Amygdala (tissue), 56 donors: ENCODE measurements around the gene PTPRN2.
"Not testable (repeated sequence)": the region's sequence is repeated elsewhere in the genome, so short reads cannot be mapped to it uniquely, and the experiment has no call there.

ENCODE experiments used
- DNase-seq, 56 donors: peaks; one replicate each; lab custom pipeline; 2025; lab: John Stamatoyannopoulos, UW

The PTPRN2 gene

GRCh38 chr7:157568770-157569584 is 1018.6 kb downstream of the PTPRN2 start:
- DNase-seq: peak in 37 of 56 donors; percentile 7 to 75 (median 43)

GRCh38 chr7:157568106-157568769 is 1019.4 kb downstream of the PTPRN2 start:
- no peak for DNase-seq

- DNase-seq: no peak
Observed at GRCh38 chr7:157567666-157568065, 1020.0 kb downstream of the PTPRN2 start.

DNA sequence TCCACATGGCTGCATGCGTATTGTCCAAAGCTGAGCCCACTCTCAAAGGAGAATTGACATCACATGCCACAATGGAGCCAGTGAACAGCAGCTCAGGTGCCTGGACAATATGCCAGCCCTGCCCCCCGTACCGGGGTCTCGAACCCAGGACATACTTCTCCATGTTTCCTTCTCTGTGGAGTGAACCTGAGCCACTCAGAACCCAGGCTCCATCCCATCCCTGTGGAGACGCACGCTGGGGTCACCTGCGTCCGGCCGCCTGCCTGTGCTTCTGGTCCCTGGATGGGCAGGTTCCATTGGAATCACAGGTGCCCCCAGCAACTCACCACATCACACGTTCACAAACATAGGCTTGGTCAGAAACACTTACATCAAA is 1021.0 kb downstream of the PTPRN2 start:
- DNase-seq: no peak

DNA sequence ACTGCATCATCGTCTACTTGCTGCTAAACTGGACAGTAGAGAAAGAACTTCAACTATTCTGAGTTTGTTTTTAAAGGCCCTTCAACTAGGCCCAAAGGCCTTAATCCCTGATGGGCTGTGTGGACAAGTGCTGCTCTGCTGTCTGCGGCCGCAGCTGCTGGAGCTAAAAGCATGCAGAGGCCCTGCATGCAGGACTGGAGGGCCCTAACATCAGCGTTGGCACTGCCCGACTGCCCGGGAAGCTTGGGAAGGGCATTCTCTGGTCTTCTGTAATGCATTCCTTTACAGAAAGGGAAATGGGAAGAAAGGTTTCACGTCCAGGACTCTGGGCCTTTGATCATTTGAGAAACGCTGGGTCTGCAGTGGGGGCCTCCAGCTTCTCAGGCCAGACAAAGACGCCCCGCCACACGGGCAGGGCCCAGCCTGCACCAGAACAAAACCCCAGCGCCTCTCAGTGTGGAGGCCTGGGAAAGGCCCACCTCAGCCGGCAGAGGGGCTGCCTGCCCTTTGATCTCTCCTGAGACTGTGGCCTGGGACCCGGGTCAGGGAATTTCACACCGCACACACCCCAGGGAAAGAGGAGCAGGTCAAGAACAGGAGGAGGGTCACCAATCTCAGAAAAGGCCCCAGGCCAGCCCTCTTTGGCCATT is 1021.5 kb downstream of the PTPRN2 start:
- no peak for DNase-seq

- DNase-seq: no peak
Observed at GRCh38 chr7:157565201-157565626, 1022.4 kb downstream of the PTPRN2 start.

GRCh38 chr7:157564517-157565177 is 1023.0 kb downstream of the PTPRN2 start:
- DNase-seq: no peak

DNA sequence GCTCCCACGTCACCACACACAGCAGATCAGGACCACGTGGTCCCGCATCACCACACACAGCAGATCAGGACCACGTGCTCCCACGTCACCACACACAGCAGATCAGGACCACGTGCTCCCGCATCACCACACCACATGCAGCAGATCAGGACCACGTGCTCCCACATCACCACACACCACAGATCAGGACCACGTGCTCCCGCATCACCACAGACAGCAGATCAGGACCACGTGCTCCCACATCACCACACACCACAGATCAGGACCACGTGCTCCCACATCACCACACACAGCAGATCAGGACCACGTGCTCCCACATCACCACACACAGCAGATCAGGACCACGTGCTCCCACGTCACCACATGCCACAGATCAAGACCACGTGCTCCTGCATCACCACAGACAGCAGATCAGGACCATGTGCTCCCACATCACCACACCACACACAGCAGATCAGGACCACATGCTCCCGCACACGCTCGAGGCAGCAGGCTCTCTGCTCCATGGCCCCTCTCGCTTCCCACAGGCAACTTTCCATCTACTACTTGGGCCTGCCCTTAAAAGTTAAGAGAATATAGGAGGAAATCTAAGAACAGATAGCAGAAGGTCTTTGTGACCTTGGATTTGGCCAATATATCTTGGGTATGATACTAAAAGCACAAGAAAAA is 1024.0 kb downstream of the PTPRN2 start:
- not testable (repeated sequence) for DNase-seq

GRCh38 chr7:157562522-157563398 is 1024.9 kb downstream of the PTPRN2 start:
- DNase-seq: not testable (repeated sequence)

DNA sequence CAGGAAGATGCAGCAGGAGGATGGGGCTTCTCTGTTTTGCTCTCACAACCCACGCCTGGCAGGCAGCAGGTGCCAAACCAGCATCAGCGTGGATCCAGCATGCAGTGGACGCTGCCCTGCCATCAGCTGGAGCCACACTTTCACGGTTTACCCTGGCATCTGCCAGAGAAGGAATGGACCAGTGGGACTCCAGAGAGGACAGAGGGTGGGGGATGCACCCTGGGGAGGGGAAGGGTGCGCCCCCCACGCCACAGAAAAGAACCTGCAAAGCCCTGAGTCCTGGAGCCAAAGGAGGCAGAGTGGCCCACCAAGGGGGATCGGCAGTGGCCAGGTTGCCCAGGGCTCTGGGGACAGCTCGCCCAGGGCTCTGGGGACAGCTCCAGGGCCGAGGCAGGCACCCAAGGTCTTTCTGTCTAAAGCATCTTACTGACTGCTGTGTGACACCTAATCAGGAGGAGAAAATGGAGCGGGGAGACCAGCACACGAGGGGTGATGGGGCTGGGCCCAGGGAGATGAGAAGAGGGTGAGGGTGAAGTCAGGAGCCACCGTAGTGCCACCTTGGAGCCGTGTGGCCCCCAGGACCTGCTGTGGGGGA is 1025.7 kb downstream of the PTPRN2 start:
- no peak for DNase-seq

- no peak for DNase-seq
Observed at GRCh38 chr7:157561523-157561785, 1026.2 kb downstream of the PTPRN2 start.

DNA sequence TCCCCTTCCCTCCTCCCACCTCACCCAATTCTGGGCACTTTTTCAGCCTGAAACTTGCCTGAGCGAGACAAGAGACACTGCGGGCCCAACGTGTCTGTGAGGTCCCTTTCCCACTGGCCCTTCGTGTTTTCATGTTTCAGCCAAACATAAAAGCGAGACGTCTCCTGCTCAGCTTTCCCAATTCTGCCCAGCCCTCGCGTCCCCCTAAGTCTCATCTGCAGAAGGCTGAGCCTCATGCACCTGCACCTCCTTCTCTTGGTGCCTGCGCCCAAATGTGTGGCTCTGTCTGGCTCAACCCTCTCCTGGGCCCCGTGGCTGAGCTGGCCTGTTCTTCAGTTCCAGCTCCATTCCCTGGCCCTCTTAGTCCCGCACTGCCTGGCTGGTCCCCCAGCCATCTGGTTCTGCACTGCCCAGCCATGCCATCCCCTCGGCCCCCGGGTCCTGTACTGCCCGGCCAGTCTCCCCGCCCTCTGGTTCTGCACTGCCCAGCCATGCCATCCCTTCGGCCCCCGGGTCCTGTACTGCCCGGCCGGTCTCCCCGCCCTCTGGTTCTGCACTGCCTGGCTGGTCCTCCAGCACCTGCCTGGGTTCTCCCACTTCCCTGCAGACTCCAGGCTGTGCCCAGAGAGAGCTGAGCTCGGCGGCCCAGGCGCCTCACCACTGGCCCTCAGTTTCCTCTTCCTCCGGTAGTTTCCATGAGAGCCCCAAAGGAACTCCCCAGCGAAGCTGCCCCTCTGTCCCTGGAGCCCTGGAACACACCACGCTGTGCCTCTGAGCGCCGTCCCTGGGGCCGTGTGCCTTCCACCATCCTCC is 1026.7 kb downstream of the PTPRN2 start:
- DNase-seq: no peak

DNA sequence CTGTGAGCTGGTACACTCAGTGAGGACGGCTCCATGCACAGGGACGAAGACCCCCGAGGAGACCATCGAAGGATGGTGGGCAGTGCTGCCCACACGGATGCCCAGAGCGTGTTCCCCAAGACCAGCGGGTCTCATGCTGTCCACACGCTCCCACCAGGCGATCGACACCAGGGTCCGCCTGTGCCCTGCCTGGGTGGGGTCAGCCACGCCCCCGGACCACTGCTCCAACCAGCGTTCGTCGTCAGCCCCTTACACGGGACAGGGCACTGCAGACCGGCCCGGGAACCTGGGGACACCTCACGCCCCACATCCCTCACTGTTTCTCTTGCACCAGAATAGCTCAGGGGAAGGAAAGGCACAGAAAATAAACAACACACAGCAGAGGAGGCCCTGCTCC is 1027.4 kb downstream of the PTPRN2 start:
- DNase-seq: no peak

DNA sequence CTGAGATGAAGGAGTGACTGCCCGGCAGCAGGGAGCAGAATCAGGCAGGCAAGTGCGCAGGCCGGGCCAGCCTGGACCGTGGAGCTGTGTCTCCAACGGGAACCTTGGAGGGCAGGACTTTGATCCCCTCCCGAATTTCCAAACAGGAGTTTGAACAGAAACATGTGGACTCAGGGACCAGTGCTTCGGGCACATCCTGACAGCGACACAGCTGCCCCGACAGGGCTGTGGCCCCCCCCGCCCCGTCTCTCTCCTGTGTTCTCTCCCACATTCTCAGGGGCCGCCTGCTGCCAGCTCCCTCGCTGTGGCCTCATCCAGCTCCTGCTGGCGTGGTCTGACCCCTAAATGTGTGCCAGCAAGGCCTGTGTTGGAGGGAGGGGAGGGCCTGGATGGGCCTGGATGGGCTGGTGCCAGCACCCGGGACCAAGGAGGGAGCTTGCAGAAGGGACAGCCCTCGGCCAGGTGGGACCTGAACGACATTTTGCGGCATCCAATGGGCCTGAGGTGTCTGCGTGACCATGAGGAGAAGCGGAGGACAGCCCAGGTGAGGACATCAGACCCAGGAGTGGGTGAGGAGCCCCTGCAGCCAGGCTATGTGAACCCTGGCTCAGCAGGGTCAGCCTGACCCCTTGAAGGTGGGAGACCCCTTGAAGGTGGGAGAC is 1027.9 kb downstream of the PTPRN2 start:
- DNase-seq: no peak

DNA sequence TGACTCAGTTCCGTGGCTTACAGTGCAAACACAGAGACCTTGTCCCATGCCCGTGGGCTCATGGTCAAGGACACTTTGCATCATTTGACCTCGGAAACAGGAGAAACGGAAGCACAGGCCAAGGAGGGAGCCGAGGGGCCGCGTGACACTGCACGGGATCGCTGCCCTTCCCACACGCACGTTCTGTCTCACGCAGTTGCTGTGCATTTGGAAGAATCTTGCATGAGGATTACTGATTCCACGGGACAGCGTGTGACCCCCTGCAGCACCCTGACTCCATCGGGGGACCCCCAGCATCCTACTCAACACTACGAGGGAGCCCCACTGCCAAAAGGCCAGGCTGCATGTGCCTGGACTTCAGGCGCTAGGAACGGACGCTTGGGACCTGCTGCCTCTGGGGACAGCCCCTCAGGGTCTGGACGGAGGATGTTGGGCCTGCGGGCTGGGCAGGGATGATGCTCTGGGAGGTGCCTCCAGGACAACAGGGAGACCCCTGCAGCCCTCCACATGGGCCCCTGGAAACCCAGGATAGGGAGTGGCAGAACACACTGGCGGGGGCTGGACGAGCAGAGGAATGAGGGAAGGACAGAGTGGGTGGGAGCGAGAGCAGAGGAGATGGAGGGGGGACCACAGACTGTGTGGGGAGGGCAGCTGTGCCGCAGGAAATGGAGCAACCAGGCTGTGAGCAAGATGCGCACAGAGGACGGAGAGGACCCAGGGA is 1028.6 kb downstream of the PTPRN2 start:
- no peak for DNase-seq

DNA sequence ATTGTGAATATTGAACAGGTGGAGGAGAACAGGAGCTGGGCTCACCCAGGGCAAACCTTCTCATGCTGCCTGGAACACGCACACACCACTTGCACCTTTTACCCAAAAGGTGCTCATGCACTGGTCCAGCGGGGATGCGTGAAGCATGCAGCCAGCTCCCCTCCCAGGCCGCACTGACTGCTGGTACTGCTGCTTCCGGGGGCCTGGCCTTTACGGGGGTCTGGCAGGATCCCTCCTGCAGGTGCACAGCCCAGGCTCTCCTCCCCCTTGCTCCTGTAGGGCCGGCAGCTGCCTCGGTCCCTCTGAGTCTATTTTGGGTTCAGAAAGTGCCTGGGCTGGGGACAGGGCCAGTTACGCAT is 1029.1 kb downstream of the PTPRN2 start:
- no peak for DNase-seq

DNA sequence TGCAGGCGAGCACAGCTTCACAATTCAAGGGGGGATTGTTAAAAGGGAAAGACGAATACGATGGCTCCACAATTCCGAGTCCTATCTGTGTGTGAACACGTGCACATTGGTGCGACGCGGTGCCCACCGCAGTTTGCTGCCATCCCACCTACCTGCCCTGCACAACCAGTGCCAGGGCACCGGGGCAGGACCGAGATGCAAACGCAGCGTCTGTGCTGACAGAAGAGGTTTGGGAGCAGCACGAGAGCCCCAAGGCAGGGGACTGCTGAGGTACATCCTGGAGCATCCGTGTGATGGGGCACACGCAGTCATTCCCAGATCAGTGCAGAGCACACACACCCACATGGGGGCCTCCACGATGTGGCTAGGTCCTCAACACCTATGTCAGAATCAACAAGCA is 1029.6 kb downstream of the PTPRN2 start:
- no peak for DNase-seq
